PC-9 (cell line): Measurements from ENCODE around the gene GYG1.

Source experiments
- EZH2 ChIP-seq: fragments of 200-600 bp; sonication (generic); IDR thresholded peaks from 2 replicates; pipeline ENCODE4 v1.8.0; 2017; ENCODE audit warnings: antibody characterized with exemption, low read depth
- TF ChIP-seq, protein P1 (sequence below): fragments of 200-600 bp; sonication (generic); conservative IDR thresholded peaks from 2 replicates; pipeline ENCODE4 v1.6.1; 2017; ENCODE audit warnings: mixed run types, antibody characterized with exemption, mild to moderate bottlenecking, moderate library complexity

DNA sequence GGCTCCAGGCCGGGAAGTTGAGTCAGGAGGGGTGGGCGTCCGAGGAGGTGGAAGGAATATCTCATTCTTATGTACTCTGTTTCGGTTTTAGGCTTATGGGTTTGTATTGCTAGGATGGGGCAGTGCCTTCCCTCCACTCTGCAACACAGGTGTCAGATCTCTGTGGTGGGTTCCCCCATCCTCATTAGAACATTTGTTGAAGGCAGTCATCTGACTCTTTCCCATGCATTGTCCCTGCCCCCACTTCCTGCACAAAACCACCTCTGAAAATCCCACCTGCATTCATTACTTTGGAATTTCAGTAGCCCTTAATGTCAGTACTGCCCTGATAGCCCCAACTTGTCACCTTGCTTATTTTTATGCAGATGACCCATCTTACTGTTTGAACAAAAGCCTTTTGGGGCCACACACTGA is 29.5 kb downstream of the GYG1 start:
- TF ChIP-seq, protein P1, sequence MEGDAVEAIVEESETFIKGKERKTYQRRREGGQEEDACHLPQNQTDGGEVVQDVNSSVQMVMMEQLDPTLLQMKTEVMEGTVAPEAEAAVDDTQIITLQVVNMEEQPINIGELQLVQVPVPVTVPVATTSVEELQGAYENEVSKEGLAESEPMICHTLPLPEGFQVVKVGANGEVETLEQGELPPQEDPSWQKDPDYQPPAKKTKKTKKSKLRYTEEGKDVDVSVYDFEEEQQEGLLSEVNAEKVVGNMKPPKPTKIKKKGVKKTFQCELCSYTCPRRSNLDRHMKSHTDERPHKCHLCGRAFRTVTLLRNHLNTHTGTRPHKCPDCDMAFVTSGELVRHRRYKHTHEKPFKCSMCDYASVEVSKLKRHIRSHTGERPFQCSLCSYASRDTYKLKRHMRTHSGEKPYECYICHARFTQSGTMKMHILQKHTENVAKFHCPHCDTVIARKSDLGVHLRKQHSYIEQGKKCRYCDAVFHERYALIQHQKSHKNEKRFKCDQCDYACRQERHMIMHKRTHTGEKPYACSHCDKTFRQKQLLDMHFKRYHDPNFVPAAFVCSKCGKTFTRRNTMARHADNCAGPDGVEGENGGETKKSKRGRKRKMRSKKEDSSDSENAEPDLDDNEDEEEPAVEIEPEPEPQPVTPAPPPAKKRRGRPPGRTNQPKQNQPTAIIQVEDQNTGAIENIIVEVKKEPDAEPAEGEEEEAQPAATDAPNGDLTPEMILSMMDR: no peak
- no peak for TF ChIP-seq EZH2
